GM12892 (cell line): ENCODE results near the gene PSMD5.

Experiments
- DNase-seq: peaks from one replicate; pipeline ENCODE4 v3.0.0; 2011; ENCODE audit not compliant: insufficient read length
- FAIRE-seq: peaks from 2 replicates; lab custom pipeline; 2011; peaks lifted over from hg19 to GRCh38; lab: Jason Lieb, UNC
- POLR2A ChIP-seq: IDR thresholded peaks from 2 replicates; pipeline ENCODE4 v1.6.1; 2011; ENCODE audit warnings: low read depth, low read length, control low read depth
- POLR2AphosphoS5 ChIP-seq: IDR thresholded peaks from 2 replicates; pipeline ENCODE4 v1.6.1; 2011; ENCODE audit warnings: low read depth, low read length, control low read depth
- TAF1 ChIP-seq: IDR thresholded peaks from 2 replicates; pipeline ENCODE4 v1.6.1; 2011; ENCODE audit warnings: low read depth, mild to moderate bottlenecking, control low read depth, low read length, borderline replicate concordance

Gene PSMD5

DNA sequence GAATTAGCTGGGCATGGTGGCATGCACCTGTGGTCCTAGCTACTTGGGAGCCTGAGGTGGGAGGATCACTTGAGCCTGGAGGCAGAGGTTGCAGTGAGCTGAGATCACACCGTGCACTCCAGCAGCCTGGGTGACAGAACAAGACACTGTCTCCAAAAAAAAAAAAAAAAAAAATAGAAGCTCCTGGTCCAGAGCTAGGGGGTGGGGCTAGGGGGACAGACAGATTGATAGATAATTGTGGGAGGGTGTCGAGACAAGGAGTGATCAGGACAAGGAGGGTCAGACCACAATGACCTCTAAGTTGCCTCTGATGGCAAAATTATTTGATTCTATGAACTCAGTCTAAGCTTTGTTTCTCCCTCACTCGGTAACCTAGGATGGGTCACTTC is 40.9 kb upstream of the PSMD5 start:
- FAIRE-seq, result no peak
- TF ChIP-seq POLR2A, result no peak
- no peak for TF ChIP-seq POLR2AphosphoS5
- no peak for TF ChIP-seq TAF1
- DNase-seq, result no peak

DNA sequence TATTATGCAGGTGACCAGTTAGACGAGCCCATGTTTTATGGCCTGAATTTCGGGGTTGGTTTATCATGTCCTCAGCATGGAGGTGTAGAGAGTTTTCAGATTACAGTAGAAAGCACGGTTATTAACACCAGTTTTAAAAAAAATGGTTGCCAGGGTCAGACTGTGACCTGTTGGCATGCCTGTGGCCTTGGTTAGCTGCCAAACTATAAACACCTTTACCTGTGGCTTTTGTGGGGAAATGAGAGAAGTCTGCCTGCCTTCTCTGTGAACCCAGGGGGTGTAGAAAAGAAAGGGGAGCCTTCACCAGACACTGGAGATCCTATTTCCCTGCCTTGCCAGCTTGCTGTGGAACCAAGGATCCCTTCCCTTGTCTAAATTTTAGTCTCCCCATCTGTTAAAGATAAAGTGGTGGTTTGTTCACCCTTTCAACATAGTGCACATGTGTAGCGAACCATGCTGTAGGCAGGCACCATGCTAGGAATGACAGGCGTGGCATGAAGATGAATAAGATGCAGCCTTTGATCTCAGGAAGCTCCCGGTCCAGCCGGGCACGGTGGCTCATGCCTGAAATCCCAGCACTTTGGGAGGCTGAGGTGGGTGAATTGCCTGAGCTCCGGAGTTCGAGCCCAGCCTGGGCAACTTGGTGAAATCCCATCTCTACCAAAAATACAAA is 40.3 kb upstream of the PSMD5 start:
- no peak for FAIRE-seq
- TF ChIP-seq POLR2AphosphoS5 (no peak), POLR2A (no peak), TAF1 (no peak)
- DNase-seq, result no peak

DNA sequence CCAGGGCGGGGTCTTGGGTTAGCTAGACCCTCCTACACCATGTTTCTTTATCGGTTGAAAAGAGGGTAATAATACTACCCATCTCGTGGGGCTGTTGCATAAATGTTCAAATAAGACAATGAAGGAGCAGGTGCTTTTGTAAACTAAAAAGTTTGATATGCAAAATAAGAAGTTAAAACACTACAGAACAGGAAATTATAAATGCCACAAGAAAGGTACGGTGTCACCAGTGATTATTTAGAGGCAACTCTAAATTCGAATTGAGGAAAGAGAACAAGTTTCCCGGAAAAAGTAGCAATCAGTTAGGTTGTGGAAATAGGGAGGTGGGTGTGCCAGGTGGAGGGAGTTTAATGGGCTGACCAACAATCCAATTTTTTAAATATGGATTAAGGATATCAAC is 36.7 kb upstream of the PSMD5 start:
- DNase-seq (no peak), FAIRE-seq (no peak)
- no peak for TF ChIP-seq POLR2AphosphoS5
- no peak for TF ChIP-seq TAF1
- no peak for TF ChIP-seq POLR2A

DNA sequence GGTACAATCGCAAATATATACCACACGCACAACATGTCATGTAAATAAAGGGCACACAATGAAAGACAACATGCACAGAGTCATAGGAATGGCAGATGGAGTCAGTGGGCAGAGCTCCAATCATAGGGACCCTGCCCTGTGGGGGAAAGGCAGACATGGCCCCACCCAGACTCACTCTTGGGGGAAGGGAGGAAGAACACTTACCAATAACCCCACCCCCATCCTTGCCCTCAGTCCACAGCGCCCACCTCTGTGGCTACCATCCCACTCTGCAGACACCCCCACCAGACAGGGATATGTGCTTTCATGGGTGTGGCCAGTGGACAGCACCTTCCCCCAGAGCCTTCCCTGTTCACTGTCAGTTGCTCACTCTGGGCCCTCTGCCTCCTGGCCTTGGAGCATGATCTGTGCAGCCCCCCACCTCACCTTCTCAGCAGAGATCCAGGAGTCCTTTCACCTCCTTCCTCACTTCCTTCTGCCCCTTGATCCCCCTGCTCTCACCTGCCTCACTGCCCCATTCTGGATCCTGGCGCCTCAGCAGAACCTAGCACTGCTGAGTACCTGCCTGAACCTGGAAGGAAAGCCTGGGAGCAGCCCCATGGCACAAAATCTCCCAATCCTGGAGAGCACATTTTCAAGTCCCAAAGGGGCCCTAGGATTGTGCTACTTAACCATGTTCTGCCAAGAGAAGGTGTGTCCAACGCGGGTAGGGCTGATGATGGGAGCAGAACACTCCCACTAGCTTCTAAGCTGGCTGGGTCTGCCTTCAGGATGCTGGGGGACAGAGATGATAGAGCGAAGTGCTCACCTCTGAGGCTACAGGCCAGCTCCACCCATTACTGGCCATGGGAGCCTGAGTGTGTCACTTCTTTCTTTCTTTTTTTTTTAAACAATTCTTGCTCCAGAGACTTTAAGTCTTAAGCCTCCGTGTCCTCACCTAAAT is 35.7 kb upstream of the PSMD5 start:
- FAIRE-seq, result no peak
- DNase-seq, result no peak
- TF ChIP-seq POLR2AphosphoS5 (no peak; the same call in 1 of the 2 replicates), TAF1 (0 out of 2 replicates have a peak, but pooled peaks have one; percentile 10), POLR2A (peak; percentile 52; the same call in 1 of the 2 replicates)

DNA sequence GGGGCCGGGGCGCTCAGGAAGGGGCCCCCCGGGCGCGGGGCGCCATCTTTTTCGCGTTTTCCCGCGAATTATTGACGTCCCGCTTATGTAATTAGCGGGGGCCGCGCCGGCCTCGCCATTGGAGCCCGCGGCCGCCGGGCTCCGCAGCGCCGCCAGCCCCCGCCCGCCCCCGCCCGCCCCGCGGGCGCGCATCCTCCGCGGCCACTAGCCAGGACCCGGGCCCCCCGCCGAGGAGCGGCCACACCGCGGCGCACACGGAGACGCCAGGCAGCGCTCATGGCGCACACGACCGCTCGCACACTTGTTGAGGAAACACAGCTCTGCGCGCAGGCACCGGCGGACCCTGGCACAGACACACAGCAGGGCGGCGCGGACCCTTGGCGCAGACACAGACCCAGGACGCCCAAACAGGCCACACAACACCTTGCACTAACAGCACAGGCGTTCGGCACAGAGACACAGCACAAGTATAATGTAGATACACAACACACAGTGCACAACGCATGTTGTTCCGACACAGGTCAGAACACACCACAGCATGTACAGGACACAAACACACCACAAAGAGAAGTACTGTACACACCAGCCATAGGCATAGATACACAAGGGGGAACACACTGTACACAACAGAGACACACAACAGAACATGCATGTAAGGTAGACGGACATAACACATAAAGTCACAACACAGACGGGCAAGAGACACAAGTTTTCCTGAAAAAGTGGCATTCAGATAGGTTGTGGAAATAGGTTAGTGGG is 34.7 kb upstream of the PSMD5 start:
- TF ChIP-seq POLR2A (peak; percentile 79), TAF1 (0 out of 2 replicates have a peak, but pooled peaks have one; percentile 43), POLR2AphosphoS5 (peak; percentile 75)
- peak; percentile 60 for FAIRE-seq
- peak; percentile 78 for DNase-seq

DNA sequence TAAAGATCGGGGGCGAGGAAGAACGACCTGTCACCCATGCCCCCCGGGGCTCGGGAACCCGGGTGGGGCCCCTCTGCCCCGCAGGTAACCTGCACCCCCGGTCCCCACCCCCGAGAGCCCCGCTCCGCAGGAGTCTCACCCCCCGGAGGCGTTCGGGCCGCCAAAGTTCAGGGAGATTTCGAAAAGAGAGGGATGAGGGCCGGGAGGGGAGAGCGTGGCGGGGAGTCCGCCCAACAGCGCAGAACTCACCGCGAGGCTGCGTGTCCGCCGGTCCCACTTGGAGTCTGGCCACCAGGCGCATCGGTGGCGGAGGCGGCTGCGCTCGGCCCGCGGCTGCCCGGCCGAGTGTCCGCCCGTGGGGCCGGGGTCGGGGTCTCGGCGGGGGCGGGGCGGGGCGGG is 34.1 kb upstream of the PSMD5 start, which contains the start of gene PHF19:
TSS of gene PHF19 (minus strand) at position 347 of the 399 bp plus-strand sequence. CDS start 2,447 bp downstream, outside the sequence.
- DNase-seq (peak; percentile 57), FAIRE-seq (no peak)
- TF ChIP-seq TAF1 (0 out of 2 replicates have a peak, but pooled peaks have one; percentile 10), POLR2A (peak; percentile 53; the same call in 1 of the 2 replicates), POLR2AphosphoS5 (no peak; the same call in 1 of the 2 replicates)

DNA sequence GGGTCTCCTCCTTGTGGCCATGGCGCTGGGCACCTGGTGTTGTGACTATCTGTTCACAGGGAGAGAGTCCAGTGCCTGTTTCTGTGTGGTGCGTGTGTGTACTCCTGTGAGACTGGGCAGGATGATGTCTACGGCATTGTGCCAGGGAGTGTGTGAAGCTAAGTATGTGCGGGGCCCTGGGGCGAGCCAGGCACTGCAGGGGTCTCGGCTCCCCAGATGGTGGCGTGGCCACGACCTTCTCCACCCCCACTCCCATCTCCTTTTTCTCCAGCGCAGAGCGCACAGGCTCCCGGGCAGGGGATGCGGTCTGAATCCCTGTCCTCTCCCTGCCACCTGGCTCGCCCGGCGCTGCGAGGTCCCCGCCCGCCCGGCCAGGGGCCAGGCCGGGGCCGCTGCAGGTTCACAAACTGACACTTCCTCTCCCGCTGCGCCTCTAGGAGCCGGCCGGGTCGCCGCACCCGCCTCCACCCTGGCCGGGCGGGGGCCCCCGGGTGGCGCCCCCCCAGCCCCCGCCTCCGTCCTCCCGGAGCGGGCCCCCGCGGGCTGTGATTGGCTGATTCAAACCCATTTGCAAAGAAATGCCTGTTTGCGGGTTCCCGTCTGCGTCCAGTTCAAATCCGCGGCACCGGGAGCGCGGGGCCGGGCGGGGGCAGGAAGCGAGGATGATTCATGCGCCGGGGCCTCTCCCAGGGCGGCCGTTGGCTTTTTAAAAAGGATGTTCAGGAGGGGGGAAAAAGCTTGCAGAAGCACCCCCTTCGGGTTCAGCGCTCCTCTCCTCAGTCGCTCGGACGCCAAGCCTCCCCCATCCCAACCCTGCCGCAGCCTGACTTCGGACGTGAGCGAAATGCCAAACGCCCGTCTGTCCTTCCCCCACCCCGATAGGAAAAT is 33.5 kb upstream of the PSMD5 start:
- no peak for FAIRE-seq
- TF ChIP-seq POLR2AphosphoS5, result peak; percentile 59; the same call in 1 of the 2 replicates
- TF ChIP-seq TAF1, result peak; percentile 56; the same call in 1 of the 2 replicates
- no peak; the same call in 1 of the 2 replicates for TF ChIP-seq POLR2A
- DNase-seq, result peak; percentile 95

DNA sequence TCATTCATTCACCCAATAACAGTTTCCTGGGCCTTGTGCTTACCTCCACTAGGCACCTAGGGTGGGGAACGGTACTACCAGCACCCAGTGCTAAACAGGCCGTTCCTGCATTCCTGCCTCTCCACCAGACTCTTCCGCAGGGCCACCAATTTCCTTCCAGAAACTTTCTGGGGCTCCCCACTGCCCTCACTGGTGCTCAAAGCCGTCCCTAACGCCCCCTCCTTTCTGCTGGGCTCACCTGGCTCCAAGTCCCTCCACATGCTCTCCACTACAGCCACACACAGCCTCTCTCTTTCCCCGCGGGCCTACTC is 32.9 kb upstream of the PSMD5 start:
- TF ChIP-seq POLR2A (no peak), TAF1 (no peak), POLR2AphosphoS5 (no peak)
- FAIRE-seq (no peak), DNase-seq (no peak)

DNA sequence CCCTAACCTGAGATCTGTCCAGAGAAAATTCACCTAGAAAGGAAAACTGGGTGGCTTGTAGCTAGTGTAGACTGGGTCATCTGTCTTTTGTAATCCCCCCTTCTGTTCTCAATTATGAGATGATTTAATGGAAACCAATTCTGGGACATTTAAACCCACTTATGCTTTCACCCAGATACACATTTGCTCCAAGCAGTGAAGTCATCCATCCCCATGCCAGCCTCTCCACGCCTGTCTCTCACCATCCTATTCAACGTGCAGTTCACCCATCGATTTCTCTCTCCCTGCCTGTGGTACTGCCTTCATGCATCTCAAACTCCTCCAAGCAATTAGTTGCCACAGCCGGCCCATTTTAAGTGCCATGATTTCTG is 32.5 kb upstream of the PSMD5 start:
- DNase-seq, result no peak
- no peak for FAIRE-seq
- TF ChIP-seq POLR2AphosphoS5 (no peak), POLR2A (no peak), TAF1 (no peak)

DNA sequence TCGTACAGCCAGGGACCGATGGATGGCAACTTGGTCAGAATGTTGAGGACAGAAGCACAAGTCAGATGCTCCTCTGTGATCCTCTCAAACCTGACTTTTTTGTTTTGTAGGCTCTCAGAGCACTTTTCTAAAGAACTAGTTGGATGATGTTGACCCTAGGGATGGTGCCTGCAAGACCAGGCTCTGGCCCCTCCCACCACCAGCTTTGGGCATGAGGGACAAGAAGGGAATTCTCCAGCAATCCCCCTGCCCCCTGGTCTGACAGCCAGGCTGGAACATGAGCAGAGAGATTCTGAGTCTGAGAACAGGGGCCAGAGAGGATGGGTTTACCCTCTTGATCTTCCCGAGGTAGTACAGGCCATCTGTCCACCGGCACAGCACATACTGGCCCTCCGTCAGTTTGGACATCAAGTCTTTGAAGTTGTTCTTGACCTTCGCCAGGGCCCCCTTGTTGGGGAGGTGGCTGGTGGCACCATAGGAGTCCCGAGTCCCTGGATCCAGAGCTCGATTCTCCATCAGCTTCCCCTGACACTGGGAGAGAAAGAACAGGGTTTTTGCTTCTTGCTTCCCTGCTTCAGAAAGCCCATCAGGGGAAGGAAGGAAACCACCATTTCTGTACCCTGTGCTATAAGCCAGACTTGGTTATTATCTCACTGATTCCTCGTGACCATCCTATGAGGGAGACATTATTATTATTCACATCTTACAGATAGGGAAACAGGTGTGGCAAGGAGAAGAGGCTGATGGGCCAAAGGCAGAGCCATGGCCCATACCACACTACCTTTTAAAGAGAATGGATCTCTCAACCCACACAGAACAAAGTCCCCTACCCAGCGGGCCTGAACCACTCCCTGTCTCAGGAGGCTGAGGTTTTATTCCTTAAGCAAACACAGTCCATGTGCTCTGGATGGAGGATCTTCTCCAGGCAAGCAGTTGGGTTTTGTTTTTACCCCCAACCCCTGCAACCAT is 31.8 kb upstream of the PSMD5 start:
- DNase-seq (no peak), FAIRE-seq (no peak)
- TF ChIP-seq POLR2A, result no peak
- TF ChIP-seq TAF1, result no peak
